Measurements from ENCODE around the gene PROSER3. TPM values are rescaled to one million over a fixed set of nuclear protein-coding genes. Genes with fewer than 3 reads are reported as not detected.

The PROSER3 gene
- total RNA-seq, 6 experiments from 2014 or later = 26.4 to 30.0 (median 29.0) TPM

DNA sequence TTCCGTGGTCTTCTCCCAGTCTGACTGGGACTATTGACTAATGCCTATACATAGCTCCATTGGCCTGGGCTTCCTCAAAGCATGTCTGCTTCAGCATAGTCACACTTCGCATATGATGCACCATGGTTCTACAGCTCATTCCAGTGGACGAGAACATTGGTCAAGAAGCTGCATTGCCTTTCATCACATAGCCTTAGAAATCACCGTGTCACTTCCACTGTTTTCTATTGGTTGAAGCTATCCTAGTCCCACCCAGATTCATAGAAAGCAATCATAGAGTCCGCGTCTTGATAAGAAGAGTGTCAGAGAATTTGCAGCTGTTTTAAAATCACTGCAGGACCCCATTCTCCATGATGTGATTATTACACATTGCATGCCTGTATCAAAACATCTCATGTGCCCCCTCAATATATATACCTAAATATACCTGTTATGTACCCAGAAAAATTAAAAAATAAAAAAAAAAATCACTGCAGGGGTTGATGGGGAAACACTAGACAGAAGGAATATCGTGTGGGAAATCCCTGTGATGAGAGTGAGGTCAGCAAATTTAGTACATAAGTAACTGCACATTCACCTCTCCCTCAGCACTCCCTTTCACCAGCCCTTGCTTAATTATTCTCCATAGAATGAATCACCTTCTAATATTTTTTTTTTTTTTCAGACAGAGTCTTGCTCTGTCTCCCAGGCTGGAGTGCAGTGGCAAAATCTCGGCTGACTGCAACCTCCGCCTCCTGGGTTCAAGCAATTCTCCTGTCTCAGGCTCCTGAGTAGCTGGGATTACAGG is 15.2 kb downstream of the PROSER3 start:
- no peaks in the 10 kb centered on the region for H3K9me3 Mint-ChIP-seq
- H3K27ac Mint-ChIP-seq = no peak overlapping the region
- H3K27me3 Mint-ChIP-seq (ENCODE audit: insufficient read depth) = peaks cover 2% of the 10 kb centered on the region
- peaks cover 22% of the 10 kb centered on the region for H3K4me1 Mint-ChIP-seq (ENCODE audit: low read depth)
- peaks cover 7% of the 10 kb centered on the region for H3K36me3 Mint-ChIP-seq (ENCODE audit: low read depth)
- H3K4me3 Mint-ChIP-seq = no peak overlapping the region
- DNase-seq = no peak
- TF ChIP-seq, protein P1, sequence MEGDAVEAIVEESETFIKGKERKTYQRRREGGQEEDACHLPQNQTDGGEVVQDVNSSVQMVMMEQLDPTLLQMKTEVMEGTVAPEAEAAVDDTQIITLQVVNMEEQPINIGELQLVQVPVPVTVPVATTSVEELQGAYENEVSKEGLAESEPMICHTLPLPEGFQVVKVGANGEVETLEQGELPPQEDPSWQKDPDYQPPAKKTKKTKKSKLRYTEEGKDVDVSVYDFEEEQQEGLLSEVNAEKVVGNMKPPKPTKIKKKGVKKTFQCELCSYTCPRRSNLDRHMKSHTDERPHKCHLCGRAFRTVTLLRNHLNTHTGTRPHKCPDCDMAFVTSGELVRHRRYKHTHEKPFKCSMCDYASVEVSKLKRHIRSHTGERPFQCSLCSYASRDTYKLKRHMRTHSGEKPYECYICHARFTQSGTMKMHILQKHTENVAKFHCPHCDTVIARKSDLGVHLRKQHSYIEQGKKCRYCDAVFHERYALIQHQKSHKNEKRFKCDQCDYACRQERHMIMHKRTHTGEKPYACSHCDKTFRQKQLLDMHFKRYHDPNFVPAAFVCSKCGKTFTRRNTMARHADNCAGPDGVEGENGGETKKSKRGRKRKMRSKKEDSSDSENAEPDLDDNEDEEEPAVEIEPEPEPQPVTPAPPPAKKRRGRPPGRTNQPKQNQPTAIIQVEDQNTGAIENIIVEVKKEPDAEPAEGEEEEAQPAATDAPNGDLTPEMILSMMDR (IDR thresholded peaks at IDR 0.05) = no peak

DNA sequence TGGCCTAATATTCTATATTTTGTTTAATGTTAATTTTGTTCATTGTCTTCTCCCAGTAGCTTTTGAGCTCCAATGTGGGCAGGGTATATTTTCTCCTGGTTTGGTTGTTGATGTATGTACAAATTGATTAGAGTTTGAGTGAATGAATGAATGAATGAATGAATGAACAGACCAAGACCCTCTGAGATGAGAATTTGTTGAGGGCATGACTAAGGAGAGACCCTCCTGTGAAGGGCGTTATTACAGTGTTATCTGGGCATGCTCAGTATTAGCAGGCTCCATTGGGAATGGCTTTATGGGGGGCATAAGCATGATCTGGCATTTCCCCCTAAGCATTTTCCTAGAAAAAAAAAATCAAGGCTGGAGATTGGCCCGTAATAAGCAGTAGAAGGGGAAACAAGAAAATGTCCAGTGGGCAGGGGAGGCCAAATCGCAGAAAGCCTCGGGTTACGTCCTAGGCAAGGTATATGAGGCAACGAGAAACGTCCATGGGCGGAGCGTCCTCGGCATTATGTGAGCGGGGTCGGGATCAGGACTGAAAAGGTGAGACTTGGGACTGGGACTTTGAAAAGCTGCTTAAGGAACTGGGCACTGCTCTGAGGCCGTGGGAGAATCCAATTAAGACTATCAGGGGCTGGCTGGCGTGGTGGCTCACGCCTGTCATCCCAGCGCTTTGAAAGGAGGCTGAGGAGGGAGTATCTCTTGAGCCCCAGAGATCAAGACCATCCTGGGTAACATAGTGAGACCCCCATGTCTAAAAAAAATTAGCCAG is 16.5 kb downstream of the PROSER3 start:
- Mint-ChIP-seq H3K36me3 (ENCODE audit: low read depth) (no peaks in the 10 kb centered on the region; the same call in 1 of the 2 replicates), H3K27ac (no peak overlapping the region), H3K9me3 (no peaks in the 10 kb centered on the region), H3K4me1 (ENCODE audit: low read depth) (peaks cover 22% of the 10 kb centered on the region), H3K27me3 (ENCODE audit: insufficient read depth) (no peaks in the 10 kb centered on the region; the same call in none of the 2 replicates), H3K4me3 (peak overlapping the region; percentile 88)
- DNase-seq = no peak
- TF ChIP-seq, protein P1 (IDR thresholded peaks at IDR 0.05) = no peak

DNA sequence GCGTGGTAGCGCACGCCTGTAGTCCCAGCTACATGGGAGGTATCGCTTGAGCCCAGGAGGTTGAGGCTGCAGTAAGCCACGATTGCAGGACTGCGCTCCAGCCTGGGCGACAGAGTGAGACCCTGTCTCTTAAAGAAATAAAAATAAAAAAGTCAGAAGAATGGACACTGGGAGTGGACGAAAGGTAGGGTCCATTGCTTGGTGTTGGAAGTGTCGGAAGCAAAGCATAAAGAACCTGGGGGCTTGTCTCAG is 17.0 kb downstream of the PROSER3 start:
- no peaks in the 10 kb centered on the region; the same call in 1 of the 2 replicates for H3K36me3 Mint-ChIP-seq (ENCODE audit: low read depth)
- no peaks in the 10 kb centered on the region for H3K9me3 Mint-ChIP-seq
- peak overlapping the region; percentile 88 for H3K4me3 Mint-ChIP-seq
- H3K27ac Mint-ChIP-seq = no peak overlapping the region
- TF ChIP-seq, protein P1 (IDR thresholded peaks at IDR 0.05) = no peak
- H3K4me1 Mint-ChIP-seq (ENCODE audit: low read depth) = peaks cover 22% of the 10 kb centered on the region
- DNase-seq = no peak
- H3K27me3 Mint-ChIP-seq (ENCODE audit: insufficient read depth) = no peaks in the 10 kb centered on the region; the same call in 1 of the 2 replicates

DNA sequence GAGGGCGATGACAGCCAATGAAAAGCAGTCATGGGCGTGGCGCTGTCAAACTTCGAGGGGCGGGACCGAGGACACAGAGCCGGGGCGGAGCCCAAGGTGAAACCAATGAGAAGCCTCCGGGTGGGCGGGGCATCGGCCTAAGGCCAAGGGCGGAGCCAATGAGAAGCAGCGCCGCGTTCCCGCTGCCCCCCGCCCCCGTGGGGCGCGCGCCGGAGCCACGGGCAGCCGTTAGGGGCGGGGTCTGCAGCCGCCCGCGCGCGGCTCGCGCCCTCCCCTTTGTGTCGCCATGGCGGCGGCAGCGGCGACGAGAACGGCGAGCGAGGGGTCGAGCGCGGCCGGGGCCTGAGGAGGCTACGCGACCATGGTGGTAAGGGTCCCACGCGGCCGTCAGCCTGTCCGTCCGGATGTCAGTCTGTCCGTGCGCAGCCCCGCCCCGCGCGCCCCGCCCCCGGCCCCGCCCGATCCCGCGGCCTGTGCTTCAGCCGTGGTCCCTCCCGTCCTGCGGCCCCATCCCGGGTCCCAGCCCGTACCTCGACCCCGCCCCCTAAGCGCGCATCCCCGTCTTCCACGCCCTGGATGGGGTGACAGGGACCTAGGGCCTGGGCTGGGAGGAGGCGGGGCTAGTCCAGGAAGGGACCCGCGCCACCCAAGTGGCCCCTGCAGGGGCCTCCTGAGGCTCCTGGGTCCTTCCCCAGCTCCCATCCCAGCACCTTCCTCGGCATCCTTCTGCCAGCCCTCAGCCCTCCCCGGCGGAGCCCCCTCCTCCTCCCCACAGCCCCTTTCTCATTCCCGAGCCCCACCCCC is 17.5 kb downstream of the PROSER3 start, which contains the start of gene ARHGAP33:
ARHGAP33 (plus strand) TSS at position 267 of the 804 bp plus-strand sequence; CDS start at position 362, 95 bp downstream.
- no peaks in the 10 kb centered on the region for H3K9me3 Mint-ChIP-seq
- DNase-seq = peak; percentile 95
- H3K27ac Mint-ChIP-seq = peak within 1 kb of the TSS; percentile 36
- H3K27me3 Mint-ChIP-seq (ENCODE audit: insufficient read depth) = no peaks in the 10 kb centered on the region; the same call in 1 of the 2 replicates
- H3K36me3 Mint-ChIP-seq (ENCODE audit: low read depth) = no peaks in the 10 kb centered on the region
- peak within 1 kb of the TSS; percentile 88 for H3K4me3 Mint-ChIP-seq
- TF ChIP-seq, protein P1 (IDR thresholded peaks at IDR 0.05) = no peak
- H3K4me1 Mint-ChIP-seq (ENCODE audit: low read depth) = peaks cover 22% of the 10 kb centered on the region

DNA sequence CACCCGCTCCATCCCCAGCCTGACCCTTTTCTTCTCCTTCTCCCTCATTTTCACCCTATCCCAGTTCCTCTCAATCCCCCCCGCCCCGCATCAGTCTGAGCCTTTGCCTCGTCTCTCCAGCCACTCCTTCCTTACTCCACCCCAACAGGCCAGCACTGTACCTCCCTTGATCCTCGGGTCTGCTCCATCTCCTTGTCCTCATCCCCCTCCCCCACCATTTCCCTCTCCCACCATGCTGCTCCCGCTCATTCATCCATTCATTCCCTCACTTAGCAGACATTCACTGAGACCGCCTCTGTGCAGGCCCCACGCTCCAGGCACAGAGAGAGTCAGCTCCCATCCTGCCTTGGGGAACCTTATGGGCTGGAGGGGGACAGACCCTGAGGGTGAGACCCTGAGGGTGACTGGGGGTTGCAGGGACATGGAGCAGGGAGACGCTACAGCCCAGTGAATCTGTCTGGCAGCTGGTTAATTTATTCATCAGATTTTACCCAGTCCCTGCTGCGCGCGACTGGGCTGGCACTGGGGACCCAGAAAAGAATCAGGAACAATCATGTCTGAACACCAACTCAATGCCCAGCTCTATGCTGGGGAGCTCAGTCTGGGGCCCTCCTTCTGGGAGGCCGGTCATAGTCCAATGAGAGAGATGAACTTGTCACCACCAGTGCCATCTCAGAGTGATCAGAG is 18.3 kb downstream of the PROSER3 start:
- TF ChIP-seq, protein P1 (IDR thresholded peaks at IDR 0.05) = no peak
- peak overlapping the region; percentile 36 for H3K27ac Mint-ChIP-seq
- peaks cover 2% of the 10 kb centered on the region for H3K36me3 Mint-ChIP-seq (ENCODE audit: low read depth)
- peaks cover 22% of the 10 kb centered on the region for H3K4me1 Mint-ChIP-seq (ENCODE audit: low read depth)
- DNase-seq = no peak
- peak overlapping the region; percentile 88 for H3K4me3 Mint-ChIP-seq
- no peaks in the 10 kb centered on the region for H3K9me3 Mint-ChIP-seq
- H3K27me3 Mint-ChIP-seq (ENCODE audit: insufficient read depth) = no peaks in the 10 kb centered on the region; the same call in 1 of the 2 replicates
